Endothelial cell (in vitro differentiated cells): ENCODE measurements around the gene SLC22A17. TPM values are rescaled to one million over a fixed set of nuclear protein-coding genes. Genes with fewer than 3 reads are reported as not detected.

Experiments
- DNase-seq: peaks from one replicate; pipeline ENCODE4 v3.0.0; 2021; ENCODE audit warnings: low spot score
- H3K27ac Mint-ChIP-seq: one replicate; pipeline ENCODE4 v1.8.0; 2021; ENCODE audit warnings: mixed read lengths, inconsistent platforms; ENCODE audit not compliant: unreplicated experiment
- H3K27me3 Mint-ChIP-seq: one replicate; pipeline ENCODE4 v1.8.0; 2021; ENCODE audit warnings: mild to moderate bottlenecking, moderate library complexity, mixed read lengths, inconsistent platforms; ENCODE audit not compliant: unreplicated experiment
- H3K36me3 Mint-ChIP-seq: one replicate; pipeline ENCODE4 v1.8.0; 2021; ENCODE audit warnings: mild to moderate bottlenecking, low read depth, mixed read lengths, inconsistent platforms; ENCODE audit not compliant: unreplicated experiment
- H3K4me1 Mint-ChIP-seq: one replicate; pipeline ENCODE4 v1.8.0; 2021; ENCODE audit warnings: mild to moderate bottlenecking, mixed read lengths, inconsistent platforms; ENCODE audit not compliant: unreplicated experiment
- H3K4me3 Mint-ChIP-seq: one replicate; pipeline ENCODE4 v1.8.0; 2021; ENCODE audit warnings: mild to moderate bottlenecking, mixed read lengths, inconsistent platforms; ENCODE audit not compliant: unreplicated experiment
- H3K9me3 Mint-ChIP-seq: one replicate; pipeline ENCODE4 v1.8.0; 2021; ENCODE audit warnings: mixed read lengths, inconsistent platforms; ENCODE audit not compliant: unreplicated experiment
- total RNA-seq: library from RNA; stranded (reverse); fragmentation: NEBNext Ultra II Directional; extraction: Animal tissue kit (Norgen Biotek cat#: 25700); gene quantifications from one replicate; pipeline ENCODE4 v1.2.1, GENCODE V29; 2021; ENCODE audit not compliant: unreplicated experiment
- TF ChIP-seq, protein P1 (sequence below): fragments of 200-600 bp; sonication (generic); IDR thresholded peaks from one replicate; pipeline ENCODE4 v1.5.0; 2021; ENCODE audit warnings: antibody characterized with exemption; ENCODE audit not compliant: unreplicated experiment

The SLC22A17 gene
- total RNA-seq, 1 donor from 2014 or later: 35.3 TPM

DNA sequence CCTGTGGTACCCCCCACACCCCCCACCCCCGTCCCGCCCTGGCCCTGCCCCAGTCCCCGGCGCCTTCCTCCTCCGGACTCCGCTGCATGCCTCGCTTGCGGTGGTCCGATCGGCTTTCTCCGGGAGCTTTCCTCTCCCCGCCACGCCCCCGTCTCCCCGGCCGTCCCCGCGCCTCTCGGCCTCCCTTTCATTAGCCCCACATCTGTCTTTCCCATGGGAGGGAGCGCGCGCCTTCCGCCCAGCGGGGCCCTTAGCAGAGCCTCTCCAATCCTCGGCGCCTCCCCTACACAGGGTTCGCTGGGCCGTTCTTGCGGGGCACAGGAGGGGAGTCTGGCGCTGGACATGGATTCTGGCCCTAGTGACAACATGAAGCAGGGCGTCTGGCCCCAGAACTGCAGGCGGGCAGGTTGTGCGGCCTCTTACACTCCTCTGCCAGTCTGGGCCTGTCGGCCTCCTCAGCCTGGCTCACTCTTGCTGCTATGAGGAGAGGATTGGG lies 13.8 kb upstream of the SLC22A17 start:
- Mint-ChIP-seq H3K27me3 (peaks cover 20% of the 10 kb centered on the region), H3K4me3 (peak overlapping the region; percentile 66), H3K9me3 (no peaks in the 10 kb centered on the region), H3K27ac (no peak overlapping the region), H3K4me1 (peaks cover 23% of the 10 kb centered on the region), H3K36me3 (peaks cover 3% of the 10 kb centered on the region)
- TF ChIP-seq, protein P1, sequence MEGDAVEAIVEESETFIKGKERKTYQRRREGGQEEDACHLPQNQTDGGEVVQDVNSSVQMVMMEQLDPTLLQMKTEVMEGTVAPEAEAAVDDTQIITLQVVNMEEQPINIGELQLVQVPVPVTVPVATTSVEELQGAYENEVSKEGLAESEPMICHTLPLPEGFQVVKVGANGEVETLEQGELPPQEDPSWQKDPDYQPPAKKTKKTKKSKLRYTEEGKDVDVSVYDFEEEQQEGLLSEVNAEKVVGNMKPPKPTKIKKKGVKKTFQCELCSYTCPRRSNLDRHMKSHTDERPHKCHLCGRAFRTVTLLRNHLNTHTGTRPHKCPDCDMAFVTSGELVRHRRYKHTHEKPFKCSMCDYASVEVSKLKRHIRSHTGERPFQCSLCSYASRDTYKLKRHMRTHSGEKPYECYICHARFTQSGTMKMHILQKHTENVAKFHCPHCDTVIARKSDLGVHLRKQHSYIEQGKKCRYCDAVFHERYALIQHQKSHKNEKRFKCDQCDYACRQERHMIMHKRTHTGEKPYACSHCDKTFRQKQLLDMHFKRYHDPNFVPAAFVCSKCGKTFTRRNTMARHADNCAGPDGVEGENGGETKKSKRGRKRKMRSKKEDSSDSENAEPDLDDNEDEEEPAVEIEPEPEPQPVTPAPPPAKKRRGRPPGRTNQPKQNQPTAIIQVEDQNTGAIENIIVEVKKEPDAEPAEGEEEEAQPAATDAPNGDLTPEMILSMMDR: no peak
- DNase-seq: peak; percentile 49

DNA sequence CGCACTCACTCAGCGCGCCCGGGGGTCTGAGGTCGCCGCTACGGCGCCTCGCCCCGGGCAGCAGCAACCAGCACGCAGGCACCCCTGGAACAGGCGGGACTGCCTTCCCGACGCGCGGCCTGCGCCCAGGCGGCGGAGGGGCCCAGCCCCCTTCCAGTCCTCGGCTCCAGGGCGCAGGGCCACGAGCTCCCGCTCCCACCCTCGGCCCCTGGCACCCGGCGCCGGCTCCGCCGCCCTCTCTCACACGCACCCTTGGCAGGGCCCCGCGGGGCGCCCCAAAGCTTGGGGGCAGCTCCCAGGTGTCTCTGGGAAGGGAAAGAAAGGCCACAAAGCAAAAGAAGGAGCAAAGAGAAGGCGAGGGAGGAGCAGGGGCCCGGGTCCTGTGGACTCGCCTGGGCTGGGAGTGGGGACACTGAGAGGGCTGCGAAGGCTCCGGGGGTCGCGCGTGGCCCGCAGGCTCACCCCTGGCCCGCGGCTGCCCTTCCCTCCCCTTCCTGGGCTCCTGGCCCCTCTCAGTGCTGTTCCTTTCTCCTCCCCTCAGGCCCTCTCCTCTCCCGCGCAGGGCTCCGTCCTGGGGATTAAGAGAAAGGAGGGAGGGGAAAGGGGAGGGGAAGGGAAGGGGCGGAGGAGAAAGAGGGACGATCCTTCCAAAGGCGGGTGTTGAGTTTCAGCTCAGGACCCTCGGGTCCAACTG lies 13.2 kb upstream of the SLC22A17 start:
- peaks cover 6% of the 10 kb centered on the region for H3K36me3 Mint-ChIP-seq
- H3K27ac Mint-ChIP-seq: no peak overlapping the region
- no peaks in the 10 kb centered on the region for H3K9me3 Mint-ChIP-seq
- DNase-seq: peak; percentile 45
- peaks cover 20% of the 10 kb centered on the region for H3K27me3 Mint-ChIP-seq
- TF ChIP-seq, protein P1: no peak
- no peak overlapping the region for H3K4me3 Mint-ChIP-seq
- peaks cover 26% of the 10 kb centered on the region for H3K4me1 Mint-ChIP-seq

DNA sequence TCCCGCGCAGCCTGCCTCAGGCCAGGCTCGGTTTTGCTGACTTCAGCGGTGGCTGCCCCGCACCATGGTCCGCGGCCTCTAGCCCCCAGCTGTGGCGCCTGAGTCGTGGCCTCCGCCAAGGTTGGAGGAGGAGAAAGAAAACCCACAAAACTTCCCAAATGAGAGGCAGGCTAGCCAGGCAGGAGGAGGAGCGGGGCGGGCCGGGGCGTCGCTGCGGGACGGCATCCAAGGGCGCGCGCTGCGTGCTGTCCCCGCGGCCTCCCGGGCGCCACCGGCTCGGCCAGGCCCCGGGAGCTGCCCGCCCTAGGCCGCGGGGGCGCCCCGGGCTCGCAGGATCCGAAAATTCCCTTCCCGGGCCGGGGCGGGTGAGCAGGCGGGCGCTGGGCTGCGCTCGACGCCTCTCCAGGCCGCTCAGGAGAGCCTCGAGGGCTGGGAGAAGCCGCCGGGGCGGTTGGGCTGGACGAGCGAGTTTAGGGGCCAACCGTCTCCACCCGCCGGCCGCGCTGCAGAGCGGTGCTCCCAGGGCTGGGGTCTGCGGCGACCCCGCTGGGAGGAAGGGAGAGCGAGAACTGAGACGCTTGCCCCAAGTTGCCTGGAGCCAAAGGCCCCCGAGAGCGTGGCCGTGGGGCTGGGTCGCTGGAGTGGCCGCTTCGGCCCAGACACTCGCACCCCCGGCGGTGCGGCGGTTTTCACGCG lies 12.5 kb upstream of the SLC22A17 start, which contains the start of gene EFS:
EFS (minus strand) TSS at position 137 of the 696 bp plus-strand sequence. CDS start 147 bp downstream, outside the sequence.
- Mint-ChIP-seq H3K36me3 (peaks cover 8% of the 10 kb centered on the region), H3K27ac (peak within 1 kb of the TSS; percentile 70), H3K9me3 (no peaks in the 10 kb centered on the region), H3K4me1 (peaks cover 29% of the 10 kb centered on the region), H3K4me3 (peak within 1 kb of the TSS; percentile 86), H3K27me3 (peaks cover 22% of the 10 kb centered on the region)
- DNase-seq: peak; percentile 35
- TF ChIP-seq, protein P1: no peak

GRCh38 chr14:23364164-23365035 lies 11.7 kb upstream of the SLC22A17 start:
- Mint-ChIP-seq H3K27me3 (peaks cover 21% of the 10 kb centered on the region), H3K27ac (peak overlapping the region; percentile 70), H3K4me3 (peak overlapping the region; percentile 86), H3K9me3 (no peaks in the 10 kb centered on the region), H3K36me3 (peaks cover 8% of the 10 kb centered on the region), H3K4me1 (peaks cover 29% of the 10 kb centered on the region)
- DNase-seq: no peak
- TF ChIP-seq, protein P1: no peak
